ENCODE results near the gene BPIFB3. TPM values are rescaled to one million over a fixed set of nuclear protein-coding genes. Genes with fewer than 3 reads are reported as not detected.
"Not testable (repeated sequence)": the region's sequence is repeated elsewhere in the genome, so short reads cannot be mapped to it uniquely, and the experiment has no call there.

The BPIFB3 gene
- total RNA-seq, 4 donors from 2014 or later = not detected

GRCh38 chr20:33105316-33105924 lies 51.7 kb downstream of the BPIFB3 start:
- Histone ChIP-seq H3K36me3 (no peaks in the 10 kb centered on the region), H3K27ac (no peak overlapping the region), H3K27me3 (peaks cover 11% of the 10 kb centered on the region), H3K4me3 (no peak overlapping the region), H3K4me1 (no peaks in the 10 kb centered on the region), H3K9me3 (no peaks in the 10 kb centered on the region)
- no peak for DNase-seq (ENCODE audit: low spot score in 2 of 2)
- TF ChIP-seq POLR2A (IDR thresholded peaks at IDR 0.05) = no peak
- TF ChIP-seq CTCF (IDR thresholded peaks at IDR 0.05) = no peak
- no peak for TF ChIP-seq EP300 (IDR thresholded peaks at IDR 0.05)
- no peak for TF ChIP-seq POLR2AphosphoS5 (IDR thresholded peaks at IDR 0.05)
- 75% methylated on average over 8 of the region's 8 CpGs for WGBS

DNA sequence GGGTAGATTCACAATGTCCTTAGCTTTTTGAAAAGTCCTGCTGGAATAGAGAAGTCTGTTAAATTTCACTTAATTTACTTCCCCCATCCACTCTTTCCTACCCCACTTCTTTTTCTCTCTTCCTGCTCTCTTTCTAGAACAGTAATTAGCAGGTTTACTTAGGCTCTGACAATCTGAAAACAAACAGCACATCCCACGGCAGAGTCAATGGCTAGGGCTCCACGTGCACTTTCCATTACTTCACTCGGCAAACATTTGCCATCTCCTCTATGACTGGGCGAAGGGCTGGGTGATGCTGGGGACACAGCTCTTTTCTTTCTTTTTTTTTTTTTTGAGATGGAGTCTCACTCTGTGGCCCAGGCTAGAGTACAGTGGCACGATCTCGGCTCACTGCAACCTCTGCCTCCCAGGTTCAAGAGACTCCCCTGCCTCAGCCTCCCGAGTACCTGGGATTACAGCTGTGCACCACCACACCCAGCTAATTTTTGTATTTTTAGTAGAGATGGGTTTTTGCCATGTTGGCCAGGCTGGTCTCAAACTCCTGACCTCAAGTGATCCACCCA lies 52.4 kb downstream of the BPIFB3 start:
- not testable (repeated sequence) for H3K9me3 ChIP-seq; H3K4me3 ChIP-seq; H3K27me3 ChIP-seq; DNase-seq (ENCODE audit: low spot score in 2 of 2); H3K27ac ChIP-seq; H3K4me1 ChIP-seq; H3K36me3 ChIP-seq
- WGBS = 62% methylated on average over 7 of the region's 7 CpGs

- H3K36me3 ChIP-seq = no peaks in the 10 kb centered on the region
- no peaks in the 10 kb centered on the region for H3K4me1 ChIP-seq
- no peak overlapping the region for H3K4me3 ChIP-seq
- no peak overlapping the region for H3K27ac ChIP-seq
- no peak for TF ChIP-seq CTCF (IDR thresholded peaks at IDR 0.05)
- no peak for TF ChIP-seq POLR2AphosphoS5 (IDR thresholded peaks at IDR 0.05)
- TF ChIP-seq EP300 (IDR thresholded peaks at IDR 0.05) = no peak
- TF ChIP-seq POLR2A (IDR thresholded peaks at IDR 0.05) = no peak
- DNase-seq (ENCODE audit: low spot score in 2 of 2) = no peak
- no peaks in the 10 kb centered on the region for H3K9me3 ChIP-seq
- WGBS = 39% methylated on average over 2 of the region's 2 CpGs
- peaks cover 6% of the 10 kb centered on the region for H3K27me3 ChIP-seq
Measured at GRCh38 chr20:33108661-33109060, 55.0 kb downstream of the BPIFB3 start.

DNA sequence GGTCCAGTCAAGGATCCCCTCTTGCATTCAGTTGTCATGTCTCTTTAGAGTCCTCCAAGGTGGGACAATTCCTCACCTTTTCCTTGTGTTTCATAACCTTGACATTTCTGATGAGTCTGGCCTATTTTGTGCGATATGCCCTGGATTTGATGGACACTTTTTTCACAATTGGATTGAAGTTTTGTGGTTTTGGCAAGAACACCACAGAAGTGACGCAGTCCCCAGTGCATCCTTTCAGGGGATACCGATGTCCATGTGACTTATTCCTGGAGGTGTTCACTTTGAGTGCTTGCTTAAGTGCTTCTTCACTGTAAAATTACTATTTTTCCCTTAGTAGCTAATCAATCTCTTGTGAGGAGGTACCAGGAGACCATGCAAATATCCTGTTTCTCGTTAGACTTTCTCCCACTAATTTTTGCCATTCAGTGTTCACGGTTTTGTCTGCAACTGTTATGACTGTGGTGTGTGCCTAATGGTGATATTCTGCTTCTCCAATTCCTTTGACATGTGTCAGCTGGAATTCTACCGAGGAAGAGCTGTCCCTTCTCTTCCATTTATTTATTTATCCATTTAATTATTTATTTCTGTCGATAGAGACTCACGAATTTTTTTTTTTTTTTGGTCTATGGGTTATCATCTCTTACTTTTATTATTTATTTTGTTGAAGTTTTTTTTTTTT lies 56.6 kb downstream of the BPIFB3 start:
- no peaks in the 10 kb centered on the region for H3K36me3 ChIP-seq
- no peak overlapping the region for H3K4me3 ChIP-seq
- no peak for DNase-seq (ENCODE audit: low spot score in 2 of 2)
- TF ChIP-seq CTCF (IDR thresholded peaks at IDR 0.05) (no peak), POLR2AphosphoS5 (IDR thresholded peaks at IDR 0.05) (no peak)
- no peak overlapping the region for H3K27ac ChIP-seq
- 70% methylated on average over 8 of the region's 8 CpGs for WGBS
- peaks cover 9% of the 10 kb centered on the region for H3K27me3 ChIP-seq
- no peaks in the 10 kb centered on the region for H3K9me3 ChIP-seq
- no peaks in the 10 kb centered on the region for H3K4me1 ChIP-seq

DNA sequence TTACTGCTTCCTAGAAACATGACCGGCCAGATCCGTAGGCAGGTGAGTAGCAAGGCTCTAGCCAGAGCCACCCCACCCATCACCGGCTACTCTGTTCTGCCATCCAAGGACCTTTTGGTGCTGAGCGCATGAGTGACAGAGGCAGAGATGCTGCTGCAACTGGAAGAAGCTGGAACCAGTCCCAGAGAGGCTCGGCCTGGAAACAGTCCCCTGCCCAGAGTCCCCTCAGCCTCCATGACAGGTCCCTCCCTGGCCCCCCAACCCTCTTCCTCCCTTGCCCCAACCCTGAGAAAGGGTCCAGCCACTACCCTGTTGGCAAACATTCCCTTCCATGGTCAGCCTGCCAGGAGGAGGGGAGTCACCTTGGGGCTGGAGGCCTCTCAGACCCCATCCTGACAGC lies 57.6 kb downstream of the BPIFB3 start:
- no peak for TF ChIP-seq POLR2A (IDR thresholded peaks at IDR 0.05)
- no peak for TF ChIP-seq EP300 (IDR thresholded peaks at IDR 0.05)
- no peak for TF ChIP-seq POLR2AphosphoS5 (IDR thresholded peaks at IDR 0.05)
- TF ChIP-seq CTCF (IDR thresholded peaks at IDR 0.05) = no peak
- 93% methylated on average over 5 of the region's 5 CpGs for WGBS
- no peak for DNase-seq (ENCODE audit: low spot score in 2 of 2)

More for the DNA sequence above, 57.6 kb downstream of the BPIFB3 start:
- no peak overlapping the region for H3K27ac ChIP-seq
- peaks cover 9% of the 10 kb centered on the region for H3K27me3 ChIP-seq
- H3K9me3 ChIP-seq = no peaks in the 10 kb centered on the region
- no peak overlapping the region for H3K4me3 ChIP-seq
- no peaks in the 10 kb centered on the region for H3K4me1 ChIP-seq
- H3K36me3 ChIP-seq = no peaks in the 10 kb centered on the region

Measured in suprapubic skin (tissue), 4 donors.